PFSK-1 (cell line): Measurements from ENCODE around the gene SLC37A3.

Source experiments
- FOXP2 ChIP-seq: optimal IDR thresholded peaks from 2 replicates; pipeline ENCODE3; 2011; ENCODE audit warnings: borderline replicate concordance, control low read depth, inconsistent platforms; ENCODE audit not compliant: insufficient read depth; ENCODE audit errors: extremely low read length, extremely low read depth
- POLR2AphosphoS5 ChIP-seq: IDR thresholded peaks from 2 replicates; pipeline ENCODE4 v1.6.1; 2012; ENCODE audit warnings: low read depth, mild to moderate bottlenecking, control low read depth, low read length, moderate library complexity
- REST ChIP-seq, 2 experiments: IDR thresholded peaks; 2 replicates each; pipeline versions ENCODE4 v1.6.1 to v1.8.0; 2011 to 2012; ENCODE audit warnings: low read depth in 2 of 2, low read length in 2 of 2, control low read depth in 1 of 2, inconsistent platforms in 1 of 2, mild to moderate bottlenecking in 1 of 2, moderate library complexity in 1 of 2; ENCODE audit not compliant: insufficient read depth in 1 of 2
- SIN3A ChIP-seq: IDR thresholded peaks from 2 replicates; pipeline ENCODE4 v1.6.1; 2012; ENCODE audit warnings: mild to moderate bottlenecking, low read length, moderate library complexity, borderline replicate concordance; ENCODE audit not compliant: insufficient read depth
- TAF1 ChIP-seq: IDR thresholded peaks from 2 replicates; pipeline ENCODE4 v1.6.1; 2012; ENCODE audit warnings: low read length, control low read depth, borderline replicate concordance; ENCODE audit not compliant: insufficient read depth

The SLC37A3 gene

GRCh38 chr7:140383954-140384713, 14.2 kb downstream of the SLC37A3 start:
- TF ChIP-seq FOXP2 = no peak
- TF ChIP-seq REST (IDR thresholded peaks at IDR 0.05; ENCODE audit: insufficient read depth in 1 of 2, low read depth in 2 of 2, low read length in 2 of 2) = no peak
- TF ChIP-seq SIN3A = no peak
- TF ChIP-seq POLR2AphosphoS5 = no peak
- no peak for TF ChIP-seq TAF1

GRCh38 chr7:140375892-140376730, 22.2 kb downstream of the SLC37A3 start:
- no peak for TF ChIP-seq POLR2AphosphoS5
- no peak for TF ChIP-seq TAF1
- no peak for TF ChIP-seq FOXP2
- TF ChIP-seq REST (IDR thresholded peaks at IDR 0.05; ENCODE audit: insufficient read depth in 1 of 2, low read depth in 2 of 2, low read length in 2 of 2) = no peak
- no peak for TF ChIP-seq SIN3A

- TF ChIP-seq POLR2AphosphoS5 (no peak), TAF1 (no peak), FOXP2 (no peak), SIN3A (no peak), REST (IDR thresholded peaks at IDR 0.05; ENCODE audit: insufficient read depth in 1 of 2, low read depth in 2 of 2, low read length in 2 of 2) (no peak)
These were observed 23.0 kb downstream of the SLC37A3 start for GRCh38 chr7:140375323-140375722.

- TF ChIP-seq SIN3A = no peak
- no peak for TF ChIP-seq POLR2AphosphoS5
- no peak for TF ChIP-seq FOXP2
- no peak for TF ChIP-seq TAF1
- TF ChIP-seq REST (IDR thresholded peaks at IDR 0.05; ENCODE audit: insufficient read depth in 1 of 2, low read depth in 2 of 2, low read length in 2 of 2) = no peak
These were observed 29.0 kb downstream of the SLC37A3 start for GRCh38 chr7:140369294-140369693.

GRCh38 chr7:140367528-140367927, 30.8 kb downstream of the SLC37A3 start:
- no peak for TF ChIP-seq FOXP2
- no peak for TF ChIP-seq POLR2AphosphoS5
- TF ChIP-seq TAF1 = no peak
- no peak for TF ChIP-seq REST (IDR thresholded peaks at IDR 0.05; ENCODE audit: insufficient read depth in 1 of 2, low read depth in 2 of 2, low read length in 2 of 2)
- TF ChIP-seq SIN3A = no peak
